SK-N-SH (cell line): Measurements from ENCODE around the gene LRRIQ4. TPM values are rescaled to one million over a fixed set of nuclear protein-coding genes. Genes with fewer than 3 reads are reported as not detected.

Source experiments
- CTCF ChIA-PET: fragments of 300-600, 350-600 bp; formaldehyde crosslinking; extraction: SDS; loops from one replicate; lab custom pipeline; 2021; lab: Yijun Ruan, JAX
- POLR2A ChIA-PET: fragments of 350-600 bp; sonication (Branson Sonifier 250); formaldehyde crosslinking; extraction: SDS; loops from one replicate; lab custom pipeline; 2020; ENCODE audit warnings: antibody characterized with exemption, inconsistent platforms; lab: Yijun Ruan, JAX
- DNase-seq: peaks from one replicate; pipeline ENCODE4 v3.0.0; 2012
- H2AFZ ChIP-seq: fragments of 200-600 bp; sonication (generic); 2 replicates; pipeline ENCODE4 v1.8.1; 2016; ENCODE audit warnings: antibody characterized with exemption, mild to moderate bottlenecking, low read depth
- H3F3A ChIP-seq: fragments of 200-600 bp; sonication (generic); replicated peaks from 2 replicates; pipeline ENCODE3; 2016; ENCODE audit warnings: antibody characterized with exemption, mild to moderate bottlenecking; ENCODE audit not compliant: insufficient read depth
- H3K27ac ChIP-seq, 2 experiments: fragments of 200-500 bp in 1 of 2; fragments of 200-600 bp in 1 of 2; sonication (Bioruptor generic) in 1 of 2; sonication (generic), shearing (Covaris generic) in 1 of 2; 2 replicates each; pipeline versions ENCODE4 v1.5.1 to v1.6.1; 2014 to 2016; ENCODE audit warnings: low read depth in 2 of 2, inconsistent platforms in 1 of 2, low read length in 1 of 2, mild to moderate bottlenecking in 1 of 2, mixed read lengths in 1 of 2
- H3K27me3 ChIP-seq: fragments of 200-600 bp; sonication (generic), shearing (Covaris generic); 2 replicates; pipeline ENCODE4 v1.6.1; 2016; ENCODE audit warnings: mixed run types; ENCODE audit not compliant: insufficient read depth
- H3K36me3 ChIP-seq, 2 experiments: fragments of 200-500 bp in 1 of 2; fragments of 200-600 bp in 1 of 2; sonication (Bioruptor generic) in 1 of 2; sonication (generic) in 1 of 2; replicated peaks in 1 of 2; 2 replicates each; pipeline versions ENCODE3 to v1.5.1; 2014 to 2016; ENCODE audit warnings: low read length in 1 of 2, mild to moderate bottlenecking in 1 of 2; ENCODE audit not compliant: insufficient read depth in 2 of 2, control insufficient read depth in 1 of 2
- H3K4me1 ChIP-seq, 2 experiments: fragments of 200-500 bp in 1 of 2; fragments of 200-600 bp in 1 of 2; sonication (Bioruptor generic) in 1 of 2; sonication (generic), shearing (Covaris generic) in 1 of 2; 2 replicates each; pipeline versions ENCODE4 v1.5.1 to v1.6.1; 2014 to 2016; ENCODE audit warnings: low read depth in 1 of 2, low read length in 1 of 2, mixed run types in 1 of 2; ENCODE audit not compliant: insufficient read depth in 2 of 2, control insufficient read depth in 1 of 2
- H3K4me2 ChIP-seq: fragments of 200-600 bp; sonication (generic), shearing (Covaris generic); 2 replicates; pipeline ENCODE4 v1.6.1; 2017; ENCODE audit warnings: mixed run types
- H3K4me3 ChIP-seq, 2 experiments: fragments of 200-500 bp in 1 of 2; fragments of 200-600 bp in 1 of 2; sonication (Bioruptor generic) in 1 of 2; sonication (generic), shearing (Covaris generic) in 1 of 2; 2 replicates each; pipeline versions ENCODE4 v1.5.1 to v1.8.1; 2014 to 2016; ENCODE audit warnings: low read depth in 2 of 2, inconsistent platforms in 1 of 2, low read length in 1 of 2, mild to moderate bottlenecking in 1 of 2, mixed read lengths in 1 of 2, moderate library complexity in 1 of 2
- H3K79me2 ChIP-seq: fragments of 200-600 bp; sonication (generic); 2 replicates; pipeline ENCODE4 v1.8.1; 2017; ENCODE audit warnings: mild to moderate bottlenecking; ENCODE audit not compliant: insufficient read depth
- H3K9ac ChIP-seq: fragments of 200-600 bp; sonication (generic); 2 replicates; pipeline ENCODE4 v1.6.1; 2017; ENCODE audit warnings: mixed run types
- H3K9me2 ChIP-seq: fragments of 200-600 bp; sonication (generic); 2 replicates; pipeline ENCODE4 v1.6.1; 2017; ENCODE audit warnings: mixed run types
- H3K9me3 ChIP-seq: fragments of 200-600 bp; sonication (generic); 2 replicates; pipeline ENCODE4 v1.6.1; 2017; ENCODE audit warnings: mixed run types, mild to moderate bottlenecking, moderate library complexity
- H4K20me1 ChIP-seq: fragments of 200-600 bp; sonication (generic); 2 replicates; pipeline ENCODE4 v1.6.1; 2017; ENCODE audit warnings: mild to moderate bottlenecking, mixed run types; ENCODE audit not compliant: insufficient read depth
- CHD2 ChIP-seq: fragments of 150-350 bp; IDR thresholded peaks from 2 replicates; pipeline ENCODE4 v1.6.1; 2018; ENCODE audit warnings: low read length; ENCODE audit not compliant: partially characterized antibody
- ELF1 ChIP-seq: IDR thresholded peaks from 2 replicates; pipeline ENCODE4 v1.4.0; 2012
- EP300 ChIP-seq, 2 experiments: IDR thresholded peaks; 2 replicates each; pipeline versions ENCODE4 v1.4.0 to v1.6.1; 2012; ENCODE audit warnings: borderline replicate concordance in 1 of 2, low read depth in 1 of 2, low read length in 1 of 2
- FOSL2 ChIP-seq: IDR thresholded peaks from 2 replicates; pipeline ENCODE4 v1.4.0; 2012; ENCODE audit warnings: low read depth, mild to moderate bottlenecking, moderate library complexity, borderline replicate concordance
- FOXM1 ChIP-seq: IDR thresholded peaks from 2 replicates; pipeline ENCODE4 v1.4.0; 2012; ENCODE audit warnings: low read depth, mild to moderate bottlenecking
- GABPA ChIP-seq: IDR thresholded peaks from 2 replicates; pipeline ENCODE4 v1.4.0; 2012; ENCODE audit warnings: low read depth, mild to moderate bottlenecking
- GATA2 ChIP-seq: sonication (generic); formaldehyde crosslinking; IDR thresholded peaks from 2 replicates; pipeline ENCODE4 v1.5.0; 2020; ENCODE audit warnings: mild to moderate bottlenecking, missing genetic modification reagents
- JUND ChIP-seq: IDR thresholded peaks from 2 replicates; pipeline ENCODE4 v1.4.0; 2012
- MEF2A ChIP-seq: IDR thresholded peaks from 2 replicates; pipeline ENCODE4 v1.4.0; 2012; ENCODE audit warnings: low read depth, borderline replicate concordance
- MXI1 ChIP-seq: IDR thresholded peaks from 2 replicates; pipeline ENCODE4 v1.6.1; 2012; ENCODE audit warnings: mild to moderate bottlenecking, low read depth, low read length, improper control_type of control experiment
- NFIC ChIP-seq: IDR thresholded peaks from 2 replicates; pipeline ENCODE4 v1.4.0; 2012; ENCODE audit warnings: borderline replicate concordance
- NRF1 ChIP-seq: IDR thresholded peaks from 2 replicates; pipeline ENCODE4 v1.6.1; 2012; ENCODE audit warnings: low read depth, mild to moderate bottlenecking, low read length
- PBX3 ChIP-seq: IDR thresholded peaks from 2 replicates; pipeline ENCODE4; 2012
- POLR2AphosphoS5 ChIP-seq: IDR thresholded peaks from 2 replicates; pipeline ENCODE4 v1.6.1; 2012; ENCODE audit warnings: low read depth, low read length
- RCOR1 ChIP-seq: fragments of 150-350 bp; IDR thresholded peaks from 2 replicates; pipeline ENCODE4 v1.6.1; 2017; ENCODE audit warnings: antibody characterized with exemption, low read length
- RFX5 ChIP-seq: IDR thresholded peaks from 2 replicates; pipeline ENCODE4 v1.6.1; 2012; ENCODE audit warnings: mild to moderate bottlenecking, improper control_type of control experiment, low read length
- RXRA ChIP-seq: IDR thresholded peaks from 2 replicates; pipeline ENCODE4 v1.4.0; 2012; ENCODE audit warnings: low read depth, mild to moderate bottlenecking, borderline replicate concordance
- SIN3A ChIP-seq: IDR thresholded peaks from 2 replicates; pipeline ENCODE4 v1.6.1; 2012; ENCODE audit warnings: low read depth, mild to moderate bottlenecking, low read length, moderate library complexity, borderline replicate concordance
- SMC3 ChIP-seq: IDR thresholded peaks from 2 replicates; pipeline ENCODE4 v1.6.1; 2012; ENCODE audit warnings: low read depth, low read length, improper control_type of control experiment
- TCF12 ChIP-seq: IDR thresholded peaks from 2 replicates; pipeline ENCODE4 v1.4.0; 2012
- TEAD4 ChIP-seq: IDR thresholded peaks from 2 replicates; pipeline ENCODE4 v1.4.0; 2012; ENCODE audit warnings: mild to moderate bottlenecking, borderline replicate concordance; ENCODE audit not compliant: insufficient read depth
- WGBS: methylation state at CpG from one replicate; pipeline ENCODE4 v1.1.6; 2017; ENCODE audit warnings: low lambda C conversion rate; 5-methylcytosine and 5-hydroxymethylcytosine counted together
- polyA plus RNA-seq, 3 experiments: library from polyadenylated mRNA; depleted of rRNA; stranded (reverse); fragments of >200 nt; gene quantifications; 2 replicates each; pipeline ENCODE4 v1.2.3, GENCODE V29; 2012
- TF ChIP-seq, protein P1 (sequence below): IDR thresholded peaks from 2 replicates; pipeline ENCODE4 v1.6.1; 2012; ENCODE audit warnings: mild to moderate bottlenecking, low read depth, low read length, moderate library complexity
- TF ChIP-seq, protein P2 (sequence below): IDR thresholded peaks from 2 replicates; pipeline ENCODE4 v1.4.0; 2012; ENCODE audit warnings: low read depth, borderline replicate concordance
- TF ChIP-seq, protein P3 (sequence below): fragments of 150-350 bp; IDR thresholded peaks from 2 replicates; pipeline ENCODE4 v1.6.1; 2016; ENCODE audit warnings: mild to moderate bottlenecking, low read depth, low read length
- TF ChIP-seq, protein P4 (sequence below): IDR thresholded peaks from 2 replicates; pipeline ENCODE4 v1.4.0; 2012; ENCODE audit warnings: low read depth

The LRRIQ4 gene
- polyA plus RNA-seq, 1 of the 3 experiments (the other 2 are of a cell fraction): not detected

- DNase-seq: no peak
- TF ChIP-seq FOSL2 (no peak), PBX3 (no peak), GABPA (no peak), CHD2 (no peak), MXI1 (no peak), FOXM1 (no peak), RCOR1 (no peak), TCF12 (no peak), EP300 (IDR thresholded peaks at IDR 0.05; ENCODE audit: borderline replicate concordance in 1 of 2, low read depth in 1 of 2, low read length in 1 of 2) (no peak), SMC3 (no peak)
- TF ChIP-seq, protein P1, sequence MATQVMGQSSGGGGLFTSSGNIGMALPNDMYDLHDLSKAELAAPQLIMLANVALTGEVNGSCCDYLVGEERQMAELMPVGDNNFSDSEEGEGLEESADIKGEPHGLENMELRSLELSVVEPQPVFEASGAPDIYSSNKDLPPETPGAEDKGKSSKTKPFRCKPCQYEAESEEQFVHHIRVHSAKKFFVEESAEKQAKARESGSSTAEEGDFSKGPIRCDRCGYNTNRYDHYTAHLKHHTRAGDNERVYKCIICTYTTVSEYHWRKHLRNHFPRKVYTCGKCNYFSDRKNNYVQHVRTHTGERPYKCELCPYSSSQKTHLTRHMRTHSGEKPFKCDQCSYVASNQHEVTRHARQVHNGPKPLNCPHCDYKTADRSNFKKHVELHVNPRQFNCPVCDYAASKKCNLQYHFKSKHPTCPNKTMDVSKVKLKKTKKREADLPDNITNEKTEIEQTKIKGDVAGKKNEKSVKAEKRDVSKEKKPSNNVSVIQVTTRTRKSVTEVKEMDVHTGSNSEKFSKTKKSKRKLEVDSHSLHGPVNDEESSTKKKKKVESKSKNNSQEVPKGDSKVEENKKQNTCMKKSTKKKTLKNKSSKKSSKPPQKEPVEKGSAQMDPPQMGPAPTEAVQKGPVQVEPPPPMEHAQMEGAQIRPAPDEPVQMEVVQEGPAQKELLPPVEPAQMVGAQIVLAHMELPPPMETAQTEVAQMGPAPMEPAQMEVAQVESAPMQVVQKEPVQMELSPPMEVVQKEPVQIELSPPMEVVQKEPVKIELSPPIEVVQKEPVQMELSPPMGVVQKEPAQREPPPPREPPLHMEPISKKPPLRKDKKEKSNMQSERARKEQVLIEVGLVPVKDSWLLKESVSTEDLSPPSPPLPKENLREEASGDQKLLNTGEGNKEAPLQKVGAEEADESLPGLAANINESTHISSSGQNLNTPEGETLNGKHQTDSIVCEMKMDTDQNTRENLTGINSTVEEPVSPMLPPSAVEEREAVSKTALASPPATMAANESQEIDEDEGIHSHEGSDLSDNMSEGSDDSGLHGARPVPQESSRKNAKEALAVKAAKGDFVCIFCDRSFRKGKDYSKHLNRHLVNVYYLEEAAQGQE: no peak
- TF ChIP-seq, protein P2, sequence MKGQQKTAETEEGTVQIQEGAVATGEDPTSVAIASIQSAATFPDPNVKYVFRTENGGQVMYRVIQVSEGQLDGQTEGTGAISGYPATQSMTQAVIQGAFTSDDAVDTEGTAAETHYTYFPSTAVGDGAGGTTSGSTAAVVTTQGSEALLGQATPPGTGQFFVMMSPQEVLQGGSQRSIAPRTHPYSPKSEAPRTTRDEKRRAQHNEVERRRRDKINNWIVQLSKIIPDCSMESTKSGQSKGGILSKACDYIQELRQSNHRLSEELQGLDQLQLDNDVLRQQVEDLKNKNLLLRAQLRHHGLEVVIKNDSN: no peak
- CTCF ChIA-PET: no interaction called here
- WGBS: 97% methylated on average over 3 of the region's 3 CpGs
- H3K27me3 ChIP-seq: no peaks in the 10 kb centered on the region; the same call in 1 of the 2 replicates
- no peaks in the 10 kb centered on the region for H3K79me2 ChIP-seq
- H3F3A ChIP-seq: no peaks in the 10 kb centered on the region
- no peak overlapping the region for H3K27ac ChIP-seq
- no peaks in the 10 kb centered on the region for H3K9me3 ChIP-seq
- H3K4me2 ChIP-seq: no peak overlapping the region
- H3K9ac ChIP-seq: no peak overlapping the region
- H4K20me1 ChIP-seq: no peaks in the 10 kb centered on the region
- H3K4me3 ChIP-seq: no peak overlapping the region
- H3K4me1 ChIP-seq: no peaks in the 10 kb centered on the region
- POLR2A ChIA-PET: no interaction called here
- H2AFZ ChIP-seq: no peak overlapping the region
- no peaks in the 10 kb centered on the region for H3K36me3 ChIP-seq
- no peaks in the 10 kb centered on the region for H3K9me2 ChIP-seq
Measured at GRCh38 chr3:169848741-169849140, 36.1 kb downstream of the LRRIQ4 start.

GRCh38 chr3:169850618-169851017, 37.9 kb downstream of the LRRIQ4 start:
- no peaks in the 10 kb centered on the region for H3F3A ChIP-seq
- H3K79me2 ChIP-seq: no peaks in the 10 kb centered on the region
- ChIA-PET CTCF (no interaction called here), POLR2A (no interaction called here)
- no peak overlapping the region for H3K27ac ChIP-seq
- no peaks in the 10 kb centered on the region; the same call in 1 of the 2 replicates for H3K27me3 ChIP-seq
- H3K36me3 ChIP-seq: no peaks in the 10 kb centered on the region
- H4K20me1 ChIP-seq: no peaks in the 10 kb centered on the region
- H3K4me3 ChIP-seq: no peak overlapping the region
- H3K9me2 ChIP-seq: no peaks in the 10 kb centered on the region
- no peak overlapping the region for H3K9ac ChIP-seq
- DNase-seq: no peak
- H3K4me2 ChIP-seq: no peak overlapping the region
- H3K9me3 ChIP-seq: no peaks in the 10 kb centered on the region
- H3K4me1 ChIP-seq: no peaks in the 10 kb centered on the region
- H2AFZ ChIP-seq: no peak overlapping the region
- TF ChIP-seq POLR2AphosphoS5 (no peak), JUND (no peak), NRF1 (no peak), ELF1 (no peak), RFX5 (no peak), FOSL2 (no peak), RXRA (no peak), SIN3A (no peak), FOXM1 (no peak), NFIC (no peak), GATA2 (no peak), MEF2A (no peak), SMC3 (no peak), TEAD4 (no peak)
- TF ChIP-seq, protein P3, sequence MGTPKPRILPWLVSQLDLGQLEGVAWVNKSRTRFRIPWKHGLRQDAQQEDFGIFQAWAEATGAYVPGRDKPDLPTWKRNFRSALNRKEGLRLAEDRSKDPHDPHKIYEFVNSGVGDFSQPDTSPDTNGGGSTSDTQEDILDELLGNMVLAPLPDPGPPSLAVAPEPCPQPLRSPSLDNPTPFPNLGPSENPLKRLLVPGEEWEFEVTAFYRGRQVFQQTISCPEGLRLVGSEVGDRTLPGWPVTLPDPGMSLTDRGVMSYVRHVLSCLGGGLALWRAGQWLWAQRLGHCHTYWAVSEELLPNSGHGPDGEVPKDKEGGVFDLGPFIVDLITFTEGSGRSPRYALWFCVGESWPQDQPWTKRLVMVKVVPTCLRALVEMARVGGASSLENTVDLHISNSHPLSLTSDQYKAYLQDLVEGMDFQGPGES: no peak
- TF ChIP-seq, protein P4, sequence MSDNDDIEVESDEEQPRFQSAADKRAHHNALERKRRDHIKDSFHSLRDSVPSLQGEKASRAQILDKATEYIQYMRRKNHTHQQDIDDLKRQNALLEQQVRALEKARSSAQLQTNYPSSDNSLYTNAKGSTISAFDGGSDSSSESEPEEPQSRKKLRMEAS: no peak
